HG03066 (cell line): ENCODE data around the gene ANKH.

Source experiments
- ATAC-seq: cut with Tn5 transposase; IDR thresholded peaks from one replicate; pipeline ENCODE4 v1.9.1; 2021; ENCODE audit warnings: low read depth; ENCODE audit not compliant: unreplicated experiment

Gene ANKH

GRCh38 chr5:14699807-14700400 lies 171.7 kb downstream of the ANKH start:
- ATAC-seq: no peak

GRCh38 chr5:14699159-14699558 lies 172.4 kb downstream of the ANKH start:
- ATAC-seq: no peak

GRCh38 chr5:14698495-14698894 lies 173.1 kb downstream of the ANKH start:
- ATAC-seq: no peak

- ATAC-seq: no peak
These were observed 174.7 kb downstream of the ANKH start for GRCh38 chr5:14696851-14697250.

- ATAC-seq: no peak
These were observed 175.5 kb downstream of the ANKH start for GRCh38 chr5:14696057-14696456.

- no peak for ATAC-seq
These were observed 176.4 kb downstream of the ANKH start for GRCh38 chr5:14695152-14695551.

- ATAC-seq: no peak
These were observed 178.5 kb downstream of the ANKH start for GRCh38 chr5:14693070-14693469.

GRCh38 chr5:14687023-14687665 lies 184.4 kb downstream of the ANKH start:
- ATAC-seq: no peak

- ATAC-seq: no peak
These were observed 185.1 kb downstream of the ANKH start for GRCh38 chr5:14686517-14686916.

GRCh38 chr5:14685757-14686156 lies 185.8 kb downstream of the ANKH start:
- ATAC-seq: peak; percentile 88

- ATAC-seq: no peak
These were observed 186.8 kb downstream of the ANKH start for GRCh38 chr5:14684757-14685156.

GRCh38 chr5:14683906-14684455 lies 187.6 kb downstream of the ANKH start:
- ATAC-seq: no peak

GRCh38 chr5:14681236-14681752 lies 190.3 kb downstream of the ANKH start:
- no peak for ATAC-seq

GRCh38 chr5:14679595-14679994 lies 192.0 kb downstream of the ANKH start:
- no peak for ATAC-seq

GRCh38 chr5:14678773-14679334 lies 192.7 kb downstream of the ANKH start:
- no peak for ATAC-seq

- ATAC-seq: peak; percentile 39
These were observed 195.3 kb downstream of the ANKH start for GRCh38 chr5:14676320-14676719.

- ATAC-seq: peak; percentile 51
These were observed 195.7 kb downstream of the ANKH start for GRCh38 chr5:14675865-14676300.

GRCh38 chr5:14674983-14675854 lies 196.4 kb downstream of the ANKH start:
- ATAC-seq: no peak

- ATAC-seq: no peak
These were observed 198.1 kb downstream of the ANKH start for GRCh38 chr5:14673443-14673842.

GRCh38 chr5:14672484-14673394 lies 198.8 kb downstream of the ANKH start:
- ATAC-seq: no peak
